Measurements from ENCODE around the gene GH2.

Gene GH2

DNA sequence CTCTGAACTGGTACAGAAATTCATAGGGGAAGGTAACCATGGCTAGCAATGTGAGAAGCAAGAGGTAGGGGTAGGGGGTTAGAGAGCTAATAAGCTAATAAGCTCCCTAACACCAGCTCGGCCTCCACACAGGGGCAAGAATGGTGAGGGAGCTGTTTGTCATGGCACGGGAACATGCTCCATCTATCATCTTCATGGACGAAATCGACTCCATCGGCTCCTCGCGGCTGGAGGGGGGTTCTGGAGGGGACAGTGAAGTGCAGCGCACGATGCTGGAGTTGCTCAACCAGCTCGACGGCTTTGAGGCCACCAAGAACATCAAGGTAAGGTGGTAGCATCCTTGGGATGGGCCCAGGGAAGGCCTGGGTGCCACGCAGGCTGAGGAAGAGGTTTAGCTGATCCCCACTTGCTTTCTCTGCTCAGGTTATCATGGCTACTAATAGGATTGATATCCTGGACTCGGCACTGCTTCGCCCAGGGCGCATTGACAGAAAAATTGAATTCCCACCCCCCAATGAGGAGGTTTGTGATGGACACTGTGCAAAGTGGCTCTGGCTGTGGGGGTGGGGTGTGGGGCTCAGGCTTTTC is 50.7 kb downstream of the GH2 start:
- peaks cover 31% of the 10 kb centered on the region for H4K20me1 ChIP-seq (ENCODE audit: insufficient read depth, low read length, poor library complexity, severe bottlenecking)
- no peaks in the 10 kb centered on the region for H3K9me2 ChIP-seq (replicated peaks; ENCODE audit: low read depth, low read length)
- H3K4me1 ChIP-seq (ENCODE audit: insufficient read depth, low read length, poor library complexity, severe bottlenecking), result peaks cover 53% of the 10 kb centered on the region
- peaks cover 59% of the 10 kb centered on the region for H3K36me3 ChIP-seq (ENCODE audit: insufficient read depth, low read length)
- H3K9ac ChIP-seq (ENCODE audit: low read depth, low read length, poor library complexity, severe bottlenecking), result peak overlapping the region; percentile 89
- peak overlapping the region; percentile 87 for H3K4me3 ChIP-seq (ENCODE audit: low read length, poor library complexity, severe bottlenecking)
- no peaks in the 10 kb centered on the region for H3F3A ChIP-seq (ENCODE audit: low read depth)
- H2AFZ ChIP-seq (ENCODE audit: low read length), result no peak overlapping the region
- H3K27me3 ChIP-seq (ENCODE audit: insufficient read depth, low read length, poor library complexity, severe bottlenecking), result no peaks in the 10 kb centered on the region
- peak overlapping the region; percentile 82 for H3K4me2 ChIP-seq (ENCODE audit: low read depth, low read length, poor library complexity, severe bottlenecking)
- no peaks in the 10 kb centered on the region for H3K9me3 ChIP-seq (ENCODE audit: insufficient read depth, low read depth, low read length)
- TF ChIP-seq, protein P1, sequence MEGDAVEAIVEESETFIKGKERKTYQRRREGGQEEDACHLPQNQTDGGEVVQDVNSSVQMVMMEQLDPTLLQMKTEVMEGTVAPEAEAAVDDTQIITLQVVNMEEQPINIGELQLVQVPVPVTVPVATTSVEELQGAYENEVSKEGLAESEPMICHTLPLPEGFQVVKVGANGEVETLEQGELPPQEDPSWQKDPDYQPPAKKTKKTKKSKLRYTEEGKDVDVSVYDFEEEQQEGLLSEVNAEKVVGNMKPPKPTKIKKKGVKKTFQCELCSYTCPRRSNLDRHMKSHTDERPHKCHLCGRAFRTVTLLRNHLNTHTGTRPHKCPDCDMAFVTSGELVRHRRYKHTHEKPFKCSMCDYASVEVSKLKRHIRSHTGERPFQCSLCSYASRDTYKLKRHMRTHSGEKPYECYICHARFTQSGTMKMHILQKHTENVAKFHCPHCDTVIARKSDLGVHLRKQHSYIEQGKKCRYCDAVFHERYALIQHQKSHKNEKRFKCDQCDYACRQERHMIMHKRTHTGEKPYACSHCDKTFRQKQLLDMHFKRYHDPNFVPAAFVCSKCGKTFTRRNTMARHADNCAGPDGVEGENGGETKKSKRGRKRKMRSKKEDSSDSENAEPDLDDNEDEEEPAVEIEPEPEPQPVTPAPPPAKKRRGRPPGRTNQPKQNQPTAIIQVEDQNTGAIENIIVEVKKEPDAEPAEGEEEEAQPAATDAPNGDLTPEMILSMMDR (conservative IDR thresholded peaks at IDR 0.05; ENCODE audit: low read length), result no peak
- H3K79me2 ChIP-seq (ENCODE audit: insufficient read depth, low read length), result peaks cover 89% of the 10 kb centered on the region

DNA sequence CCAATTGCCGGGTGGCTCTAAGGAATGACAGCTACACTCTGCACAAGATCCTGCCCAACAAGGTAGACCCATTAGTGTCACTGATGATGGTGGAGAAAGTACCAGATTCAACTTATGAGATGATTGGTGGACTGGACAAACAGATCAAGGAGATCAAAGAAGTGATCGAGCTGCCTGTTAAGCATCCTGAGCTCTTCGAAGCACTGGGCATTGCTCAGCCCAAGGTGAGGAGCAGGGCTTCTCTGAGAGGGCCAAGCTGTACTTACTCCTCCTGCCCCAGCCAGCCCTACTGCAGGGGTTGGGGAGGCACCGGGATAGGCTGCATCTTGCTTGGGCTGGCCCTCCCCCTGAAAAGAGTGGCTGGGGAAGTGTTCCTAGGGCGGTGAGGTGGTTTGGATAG is 51.5 kb downstream of the GH2 start:
- Histone ChIP-seq H3K79me2 (ENCODE audit: insufficient read depth, low read length) (peaks cover 89% of the 10 kb centered on the region), H4K20me1 (ENCODE audit: insufficient read depth, low read length, poor library complexity, severe bottlenecking) (peaks cover 36% of the 10 kb centered on the region)
- no peak for TF ChIP-seq EZH2phosphoT487 (IDR thresholded peaks at IDR 0.05; ENCODE audit: borderline replicate concordance)
- TF ChIP-seq, protein P1 (conservative IDR thresholded peaks at IDR 0.05; ENCODE audit: low read length), result no peak

More for the DNA sequence above, 51.5 kb downstream of the GH2 start:
- Histone ChIP-seq H3K4me1 (ENCODE audit: insufficient read depth, low read length, poor library complexity, severe bottlenecking) (peaks cover 60% of the 10 kb centered on the region), H3K4me2 (ENCODE audit: low read depth, low read length, poor library complexity, severe bottlenecking) (peak overlapping the region; percentile 82), H2AFZ (ENCODE audit: low read length) (no peak overlapping the region), H3K9ac (ENCODE audit: low read depth, low read length, poor library complexity, severe bottlenecking) (peak overlapping the region; percentile 89), H3K36me3 (ENCODE audit: insufficient read depth, low read length) (peaks cover 57% of the 10 kb centered on the region), H3K27me3 (ENCODE audit: insufficient read depth, low read length, poor library complexity, severe bottlenecking) (no peaks in the 10 kb centered on the region), H3K9me3 (ENCODE audit: insufficient read depth, low read depth, low read length) (no peaks in the 10 kb centered on the region), H3K9me2 (replicated peaks; ENCODE audit: low read depth, low read length) (no peaks in the 10 kb centered on the region), H3F3A (ENCODE audit: low read depth) (no peaks in the 10 kb centered on the region), H3K4me3 (ENCODE audit: low read length, poor library complexity, severe bottlenecking) (peak overlapping the region; percentile 87)
